Daoy (cell line): Measurements from ENCODE around the gene IRF3. TPM values are rescaled to one million over a fixed set of nuclear protein-coding genes. Genes with fewer than 3 reads are reported as not detected.

Experiments used
- DNase-seq: peaks from one replicate; pipeline ENCODE4 v3.0.0-alpha.2; 2015; ENCODE audit warnings: low read depth
- total RNA-seq: library from RNA; depleted of rRNA; stranded (reverse); fragments of >200 nt; shearing (Covaris generic); gene quantifications from 2 replicates; pipeline ENCODE4 v1.2.3, GENCODE V29; 2014

IRF3 gene
- total RNA-seq, 1 experiment from 2014 or later = 110 TPM

- no peak for DNase-seq
Measured at GRCh38 chr19:49669516-49669915, 3.9 kb upstream of the IRF3 start.

- DNase-seq = no peak
Measured at GRCh38 chr19:49667473-49667872, 1.8 kb upstream of the IRF3 start.

GRCh38 chr19:49666120-49666444 lies 425 bp upstream of the IRF3 start:
- DNase-seq = no peak

GRCh38 chr19:49665036-49665350 lies 664 bp downstream of the IRF3 start:
- DNase-seq = no peak

- peak; percentile 91 for DNase-seq
Measured at GRCh38 chr19:49664171-49665035, 1.3 kb downstream of the IRF3 start.

- no peak for DNase-seq
Measured at GRCh38 chr19:49663224-49663623, 2.4 kb downstream of the IRF3 start.

- no peak for DNase-seq
Measured at GRCh38 chr19:49662011-49662410, 3.6 kb downstream of the IRF3 start.

GRCh38 chr19:49660338-49660961 lies 5.2 kb downstream of the IRF3 start:
- no peak for DNase-seq

- DNase-seq = no peak
Measured at GRCh38 chr19:49658566-49659442, 6.9 kb downstream of the IRF3 start.

- no peak for DNase-seq
Measured at GRCh38 chr19:49658139-49658517, 7.5 kb downstream of the IRF3 start.

- no peak for DNase-seq
Measured at GRCh38 chr19:49657493-49658138, 8.0 kb downstream of the IRF3 start.

GRCh38 chr19:49656456-49657109 lies 9.1 kb downstream of the IRF3 start:
- no peak for DNase-seq

- DNase-seq = no peak
Measured at GRCh38 chr19:49655570-49656455, 9.8 kb downstream of the IRF3 start.

GRCh38 chr19:49654581-49654980 lies 11.1 kb downstream of the IRF3 start:
- DNase-seq = no peak

- no peak for DNase-seq
Measured at GRCh38 chr19:49653466-49653806, 12.2 kb downstream of the IRF3 start.

- no peak for DNase-seq
Measured at GRCh38 chr19:49652551-49653465, 12.8 kb downstream of the IRF3 start.

- no peak for DNase-seq
Measured at GRCh38 chr19:49651820-49652550, 13.7 kb downstream of the IRF3 start.

GRCh38 chr19:49651029-49651819 lies 14.4 kb downstream of the IRF3 start:
- DNase-seq = no peak
